Measurements from ENCODE around the gene CCR3.

The CCR3 gene

GRCh38 chr3:46277476-46277875, 35.2 kb downstream of the CCR3 start:
- FAIRE-seq = no peak

DNA sequence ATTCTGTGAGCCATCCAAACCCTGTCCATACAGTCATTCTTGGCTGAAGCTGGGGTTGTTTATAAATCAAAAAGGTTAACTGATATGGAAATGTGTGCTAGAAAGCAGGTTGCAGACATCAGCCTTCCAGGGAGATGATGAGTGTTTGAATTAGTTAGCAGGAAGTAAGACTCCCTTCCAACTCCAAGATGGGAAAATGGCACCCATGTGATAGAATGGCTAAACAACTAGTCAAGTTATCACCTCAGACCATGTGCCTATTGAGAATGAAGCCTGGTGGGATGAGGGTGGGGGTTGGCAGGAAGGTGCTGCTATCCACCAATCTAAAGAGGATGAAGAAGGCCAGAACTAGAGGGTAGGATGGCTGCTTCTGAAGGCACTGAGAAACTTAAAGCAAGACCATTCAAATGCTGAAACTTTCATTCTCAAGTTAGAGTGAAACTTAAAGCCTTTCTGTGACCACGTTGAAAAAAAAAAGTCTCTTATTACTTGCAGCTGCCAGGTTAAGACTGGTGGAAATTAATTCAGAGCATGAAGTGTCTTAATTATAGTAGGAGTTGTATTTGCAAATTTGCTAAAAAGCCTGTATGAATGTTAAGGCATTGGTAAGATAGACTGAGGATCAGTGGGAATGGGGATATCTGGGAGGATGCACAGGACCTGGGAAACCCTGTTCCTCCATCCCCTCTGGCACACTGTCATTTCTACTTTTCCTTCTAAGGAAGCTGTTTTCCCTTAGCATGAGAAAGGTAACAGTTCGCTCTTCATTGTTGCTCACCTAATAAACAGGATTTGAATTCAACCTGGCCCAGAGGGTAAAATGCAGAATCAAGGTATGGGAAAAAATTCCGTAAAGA, 36.8 kb downstream of the CCR3 start:
- no peak for FAIRE-seq

- FAIRE-seq = no peak
These were observed 38.0 kb downstream of the CCR3 start for GRCh38 chr3:46280105-46280797.

- no peak for FAIRE-seq
These were observed 39.3 kb downstream of the CCR3 start for GRCh38 chr3:46281551-46281950.

DNA sequence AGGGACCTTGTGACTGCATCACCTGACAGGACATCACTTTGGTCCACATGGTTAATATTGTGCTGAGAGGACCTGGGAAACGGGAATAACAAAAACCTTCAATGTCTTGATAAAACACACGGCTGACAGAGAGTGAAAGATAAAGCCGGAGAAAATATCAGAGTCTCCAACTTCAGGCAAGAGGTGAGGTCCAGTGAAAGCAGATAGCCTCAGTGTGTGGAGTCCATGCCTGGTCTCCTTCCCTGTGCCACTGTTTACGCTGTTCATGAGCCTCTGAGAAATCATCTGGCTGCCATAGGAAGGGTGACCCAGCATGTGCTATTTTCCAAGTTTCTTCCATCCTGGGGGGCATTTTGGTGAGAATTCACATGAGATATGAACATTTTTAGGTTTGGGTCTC, 39.8 kb downstream of the CCR3 start:
- FAIRE-seq = no peak

- no peak for FAIRE-seq
These were observed 40.4 kb downstream of the CCR3 start for GRCh38 chr3:46282696-46283095.

DNA sequence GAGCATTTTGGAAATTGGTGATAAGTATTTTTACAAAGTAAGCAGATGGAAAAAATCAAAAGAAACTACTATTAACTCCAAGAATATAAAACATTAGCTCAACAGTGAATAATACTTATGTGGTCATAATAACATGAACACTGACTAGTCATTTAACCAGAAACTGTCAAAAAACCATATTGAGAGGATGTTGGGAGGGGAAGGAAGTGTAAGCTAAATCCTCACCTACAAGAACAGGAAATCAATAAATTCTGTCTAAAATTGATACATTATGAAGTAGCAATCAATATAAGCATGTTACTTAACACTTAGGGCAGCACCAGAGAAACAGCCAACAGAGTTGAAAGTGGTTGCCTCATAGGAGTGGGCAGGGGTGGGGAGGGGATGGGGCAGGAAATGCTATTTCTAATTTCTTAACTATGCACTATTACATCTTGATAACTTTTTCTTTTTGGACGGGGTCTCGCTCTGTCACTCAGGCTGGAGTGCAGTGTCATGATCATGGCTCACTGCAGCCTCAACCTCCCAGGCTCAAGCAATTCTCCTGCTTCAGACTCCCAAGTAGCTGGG, 41.7 kb downstream of the CCR3 start:
- no peak for FAIRE-seq

- FAIRE-seq = no peak
These were observed 42.9 kb downstream of the CCR3 start for GRCh38 chr3:46284981-46285683.

DNA sequence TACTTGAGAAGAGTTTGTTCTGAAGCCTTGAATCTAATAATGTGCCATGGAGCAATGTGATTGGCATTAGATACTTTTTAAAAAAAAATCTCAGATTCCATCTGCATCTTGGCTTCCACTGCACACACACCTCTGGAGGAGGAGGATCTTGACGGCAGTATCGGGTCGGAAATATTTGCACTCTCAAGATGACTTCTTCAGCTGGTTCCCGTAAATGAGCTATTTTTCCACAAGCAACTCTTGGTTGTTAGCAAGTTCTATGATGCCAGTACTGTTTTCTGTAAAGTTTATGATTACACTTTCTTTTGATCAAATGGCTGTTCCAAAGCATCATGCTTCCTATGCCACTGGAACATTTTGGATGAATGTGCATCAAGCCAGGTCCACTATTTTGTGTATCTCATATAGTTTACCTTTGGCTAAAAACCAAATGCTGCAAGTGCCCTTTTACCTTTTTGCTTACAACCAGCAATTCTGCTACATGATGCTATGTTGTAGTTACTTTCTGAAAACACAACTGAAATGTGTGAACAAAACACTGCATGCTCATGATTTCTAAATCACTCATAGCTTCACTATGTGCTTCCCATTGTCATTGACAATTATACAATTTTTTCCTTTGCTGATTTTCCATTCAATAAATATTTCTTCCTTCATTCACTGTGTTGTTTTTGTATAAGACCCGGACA, 43.8 kb downstream of the CCR3 start:
- no peak for FAIRE-seq

- FAIRE-seq = no peak
These were observed 44.8 kb downstream of the CCR3 start for GRCh38 chr3:46286947-46287565.

DNA sequence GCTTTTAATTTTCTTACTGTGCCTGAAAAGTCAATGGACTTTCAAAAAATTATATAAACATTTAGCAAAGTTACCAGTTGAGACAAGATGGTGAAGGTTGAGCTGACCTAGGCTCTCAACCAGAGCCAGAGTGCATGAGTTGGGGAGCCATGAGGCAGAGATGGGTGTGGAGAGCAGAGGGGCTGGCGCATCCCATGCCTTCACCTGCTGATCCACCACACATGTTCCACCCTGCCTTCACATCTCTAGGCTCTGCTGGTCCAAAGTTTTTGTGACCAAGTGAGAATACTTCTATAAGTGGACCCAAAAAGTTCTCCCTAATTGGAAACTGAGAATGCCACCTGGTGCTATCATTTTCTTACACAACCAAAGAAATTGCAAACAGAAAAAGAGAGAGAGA, 47.3 kb downstream of the CCR3 start:
- FAIRE-seq = no peak

DNA sequence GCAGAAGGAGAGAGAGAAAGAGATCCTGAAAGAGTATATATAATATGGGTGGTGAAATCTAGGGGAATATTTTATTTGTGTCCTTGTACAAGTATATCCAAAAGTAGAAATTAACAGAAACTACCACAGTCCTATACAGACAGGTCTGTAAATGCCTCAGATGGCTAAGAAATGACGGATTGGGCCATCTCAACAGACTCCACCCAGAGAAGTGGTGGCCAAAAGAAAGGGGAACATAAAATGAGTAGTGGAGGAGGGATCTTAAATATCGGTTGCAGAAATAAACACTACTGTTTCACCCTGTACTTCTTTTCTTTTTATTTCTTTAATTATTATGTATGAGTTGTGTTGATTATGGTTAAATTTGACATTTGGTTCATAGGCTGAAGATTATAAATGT, 47.7 kb downstream of the CCR3 start:
- FAIRE-seq = no peak

GRCh38 chr3:46291046-46291445, 48.8 kb downstream of the CCR3 start:
- no peak for FAIRE-seq

GRCh38 chr3:46293035-46293724, 50.9 kb downstream of the CCR3 start:
- no peak for FAIRE-seq

DNA sequence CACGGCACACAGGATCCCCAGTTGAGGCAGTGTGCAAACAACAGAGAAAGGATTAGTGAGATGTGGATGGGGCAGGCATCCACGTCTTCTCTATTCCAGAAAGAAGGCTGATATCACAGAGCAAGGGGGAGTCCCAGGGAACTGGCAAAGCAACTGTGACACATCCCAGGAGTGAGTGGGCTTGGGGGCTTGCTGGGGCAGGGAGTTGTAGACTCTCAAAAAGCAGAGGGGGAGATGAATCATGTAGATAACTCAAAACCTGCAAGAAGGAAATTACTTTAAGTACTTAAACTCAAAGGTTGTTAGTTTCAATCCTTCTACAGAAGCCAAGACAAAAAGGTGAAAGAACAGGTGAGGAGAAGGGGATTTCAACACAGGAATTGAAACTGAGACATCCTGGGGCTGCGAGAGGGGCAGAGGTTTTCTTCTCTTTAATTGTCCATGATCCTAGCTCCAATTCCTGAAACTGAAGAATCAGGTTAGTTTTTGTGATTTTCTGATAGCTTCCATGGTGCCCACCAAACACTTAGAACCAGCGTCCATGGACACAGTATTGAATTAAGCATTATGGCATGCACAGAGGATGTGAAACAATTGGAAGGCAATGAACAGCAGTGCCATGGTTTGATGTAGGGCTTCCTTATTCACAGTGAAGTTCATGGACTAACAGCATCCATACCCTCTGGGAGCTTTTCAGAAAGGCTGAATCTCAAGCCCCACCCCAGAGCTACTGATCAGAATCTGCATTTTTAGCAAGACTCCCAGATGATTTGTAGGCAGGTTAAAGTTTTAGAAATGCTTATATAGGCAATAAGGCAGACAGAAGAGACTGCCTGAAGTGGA, 52.0 kb downstream of the CCR3 start:
- FAIRE-seq = no peak

DNA sequence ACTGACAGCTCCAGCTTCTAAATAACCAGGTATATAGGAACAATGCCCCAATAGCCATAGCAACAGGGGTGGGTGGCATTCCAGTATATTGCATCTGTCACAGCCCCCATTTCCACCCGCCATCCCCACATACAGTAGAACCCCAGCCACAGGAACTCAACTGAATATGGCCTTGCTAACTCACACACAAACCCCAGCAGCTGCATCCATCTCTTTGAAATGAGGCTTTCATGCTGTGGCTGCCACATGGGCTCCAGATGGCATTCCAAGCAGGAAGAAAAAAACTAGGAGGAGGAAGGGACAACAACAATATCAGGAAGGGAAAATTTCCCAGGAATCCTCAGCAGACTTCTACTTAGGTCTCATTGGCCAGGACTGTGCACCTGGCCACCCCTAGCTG, 54.6 kb downstream of the CCR3 start:
- FAIRE-seq = no peak

DNA sequence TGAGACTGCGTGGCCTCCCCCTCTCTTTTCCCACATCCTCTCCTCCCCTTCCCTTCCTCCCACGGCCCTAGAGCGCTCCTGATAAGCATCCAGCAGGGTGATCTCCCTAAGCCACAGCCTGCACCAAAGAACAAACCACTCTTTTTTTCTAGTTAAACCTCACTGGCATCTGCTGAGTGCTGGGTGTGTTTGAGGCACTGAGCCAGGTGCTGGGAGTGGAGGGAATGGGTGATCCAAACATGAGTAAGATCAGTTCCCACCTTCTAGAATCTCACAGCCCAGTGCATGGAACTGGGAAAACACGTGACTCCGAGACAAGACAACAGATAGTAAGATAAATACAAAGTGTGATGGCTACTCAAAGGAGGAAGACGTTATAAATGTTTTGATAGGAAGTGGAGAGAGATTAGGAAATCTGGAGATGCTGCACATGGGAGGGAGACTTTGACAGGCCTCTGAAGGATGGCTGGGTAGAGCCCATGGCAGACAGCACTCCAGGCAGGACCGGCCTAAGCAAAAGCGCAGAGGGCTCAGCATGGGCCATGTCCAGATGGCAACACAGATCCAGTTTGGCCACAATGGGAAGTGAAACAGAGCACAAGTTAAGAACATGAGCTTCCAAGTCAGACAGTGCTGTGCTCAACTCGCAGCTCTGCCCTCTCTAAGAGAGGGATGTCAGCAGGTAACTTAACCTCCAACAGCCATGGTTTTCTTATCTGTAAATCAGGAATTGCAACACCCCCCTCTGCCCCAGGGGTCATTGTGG, 55.6 kb downstream of the CCR3 start:
- FAIRE-seq = no peak

- no peak for FAIRE-seq
These were observed 56.8 kb downstream of the CCR3 start for GRCh38 chr3:46298871-46299607.
